K562 (cell line): ENCODE measurements around the gene POU4F1. TPM values are rescaled to one million over a fixed set of nuclear protein-coding genes. Genes with fewer than 3 reads are reported as not detected.

Source experiments
- ATAC-seq: fragments of 200-7000 bp; cut with Tn5 transposase; 3 replicates; pipeline ENCODE4 v1.9.1; 2020; ENCODE audit warnings: moderate library complexity
- BruUV-seq: library from RNA; stranded (reverse); fragments of 400-500 nt; replicated peaks from 2 replicates; lab custom pipeline; 2021; lab: Mats Ljungman, UMichigan
- CTCF ChIA-PET: fragments of 300-600 bp; formaldehyde crosslinking; extraction: SDS; loops from one replicate; lab custom pipeline; 2021; ENCODE audit warnings: low intra/inter-chr PET ratio; lab: Yijun Ruan, JAX
- POLR2A ChIA-PET: fragments of 300-600, 350-650 bp; sonication (Branson Sonifier 250); formaldehyde crosslinking; extraction: SDS; loops from one replicate; lab custom pipeline; 2021; ENCODE audit warnings: antibody characterized with exemption, inconsistent platforms; lab: Yijun Ruan, JAX
- DNase-seq, 4 experiments: peaks; one replicate each; pipeline versions ENCODE4 v3.0.0 to v3.0.0-alpha.2; 2011 to 2018; ENCODE audit warnings: low spot score in 3 of 4, mixed read lengths in 3 of 4; ENCODE audit errors: extremely low read depth in 1 of 4
- FAIRE-seq: peaks from 2 replicates; lab custom pipeline; 2011; peaks lifted over from hg19 to GRCh38; lab: Jason Lieb, UNC
- H2AFZ ChIP-seq: 2 replicates; pipeline ENCODE4 v1.6.0; 2011; ENCODE audit warnings: low read depth, low read length, control low read depth, inconsistent platforms
- H3K27ac ChIP-seq: fragments of 200-600 bp; 3 replicates; pipeline ENCODE4 v1.8.0; 2011; ENCODE audit warnings: low read depth, mild to moderate bottlenecking, control low read depth, inconsistent platforms, low read length, moderate library complexity, mixed read lengths; ENCODE audit errors: extremely low read depth
- H3K27me3 ChIP-seq, 2 experiments: fragments of 300-600 bp in 1 of 2; 2 replicates in 1 of 2; 3 replicates in 1 of 2; pipeline versions ENCODE4 v1.6.0 to v1.8.0; 2011; ENCODE audit warnings: inconsistent platforms in 2 of 2, low read length in 2 of 2, mild to moderate bottlenecking in 1 of 2, mixed read lengths in 1 of 2, moderate library complexity in 1 of 2; ENCODE audit not compliant: control insufficient read depth in 2 of 2, insufficient read depth in 2 of 2
- H3K36me3 ChIP-seq: fragments of 300-600 bp; 3 replicates; pipeline ENCODE4 v1.8.0; 2011; ENCODE audit warnings: mild to moderate bottlenecking, low read length, inconsistent platforms; ENCODE audit not compliant: control insufficient read depth, insufficient read depth
- H3K4me1 ChIP-seq, 2 experiments: fragments of 200-600 bp in 1 of 2; replicated peaks in 1 of 2; 2 replicates in 1 of 2; 3 replicates in 1 of 2; pipeline versions ENCODE4 v1.5.1 to v1.8.0; 2011; ENCODE audit warnings: inconsistent platforms in 2 of 2, low read length in 2 of 2, mild to moderate bottlenecking in 1 of 2, mixed read lengths in 1 of 2, moderate library complexity in 1 of 2; ENCODE audit not compliant: control insufficient read depth in 2 of 2, insufficient read depth in 2 of 2
- H3K4me2 ChIP-seq: 2 replicates; pipeline ENCODE4 v1.6.1; 2011; ENCODE audit warnings: low read length, control low read depth, inconsistent platforms, mixed read lengths; ENCODE audit not compliant: insufficient read depth
- H3K4me3 ChIP-seq: fragments of 200-600 bp; sonication (generic), shearing (Covaris generic); 2 replicates; pipeline ENCODE4 v1.5.1; 2016; ENCODE audit warnings: control low read depth, inconsistent platforms
- H3K79me2 ChIP-seq: fragments of 200-600 bp; 3 replicates; pipeline ENCODE4 v1.8.0; 2011; ENCODE audit warnings: low read length, inconsistent platforms; ENCODE audit not compliant: control insufficient read depth, insufficient read depth
- H3K9ac ChIP-seq, 2 experiments: 2 replicates each; pipeline versions ENCODE4 v1.6.0 to v1.6.1; 2011; ENCODE audit warnings: low read depth in 2 of 2, low read length in 2 of 2, control low read depth in 1 of 2, inconsistent platforms in 1 of 2, mild to moderate bottlenecking in 1 of 2, mixed read lengths in 1 of 2; ENCODE audit not compliant: insufficient read depth in 1 of 2
- H3K9me1 ChIP-seq: one replicate; pipeline ENCODE4 v1.6.0; 2011; ENCODE audit warnings: inconsistent platforms, mild to moderate bottlenecking, low read length, moderate library complexity; ENCODE audit not compliant: control insufficient read depth, insufficient read depth
- H3K9me3 ChIP-seq: replicated peaks from 2 replicates; pipeline ENCODE4 v1.5.1; 2011; ENCODE audit warnings: low read depth, low read length, inconsistent platforms; ENCODE audit not compliant: control insufficient read depth, insufficient read depth
- H4K20me1 ChIP-seq: replicated peaks from 2 replicates; pipeline ENCODE4 v1.6.1; 2011; ENCODE audit warnings: low read length, inconsistent platforms, mixed read lengths; ENCODE audit not compliant: control insufficient read depth, insufficient read depth
- NR3C1 ChIP-seq: sonication (generic); formaldehyde crosslinking; IDR thresholded peaks from 2 replicates; pipeline ENCODE4 v1.8.1; 2022; ENCODE audit warnings: missing genetic modification reagents
- PML ChIP-seq: IDR thresholded peaks from 2 replicates; pipeline ENCODE4 v1.6.1; 2012; ENCODE audit warnings: low read length, inconsistent platforms
- TAF9B ChIP-seq: fragments of 450-650 bp; IDR thresholded peaks from 2 replicates; pipeline ENCODE4 v1.6.1; 2018; ENCODE audit warnings: mild to moderate bottlenecking; ENCODE audit not compliant: partially characterized antibody
- ZKSCAN1 ChIP-seq: fragments of 150-350 bp; IDR thresholded peaks from 2 replicates; pipeline ENCODE4 v1.6.1; 2016; ENCODE audit warnings: low read depth, low read length
- ZNF253 ChIP-seq: fragments of 250-450 bp; sonication (Bioruptor Pico); conservative IDR thresholded peaks from 2 replicates; pipeline ENCODE4 v1.6.1; 2021; ENCODE audit warnings: mild to moderate bottlenecking
- ZNF41 ChIP-seq: fragments of 250-450 bp; sonication (Bioruptor Pico); conservative IDR thresholded peaks from 2 replicates; pipeline ENCODE4 v1.4.0; 2020; ENCODE audit warnings: mild to moderate bottlenecking
- ZNF79 ChIP-seq: fragments of 250-450 bp; sonication (Bioruptor Pico); IDR thresholded peaks from 2 replicates; pipeline ENCODE4 v1.4.0; 2020; ENCODE audit warnings: low read depth, mild to moderate bottlenecking, moderate library complexity
- WGBS: fragments of 100-300 bp; shearing (Covaris generic); methylation state at CpG from one replicate; pipeline ENCODE4 v1.1.6; 2016; ENCODE audit warnings: low coverage, mixed read lengths; ENCODE audit not compliant: insufficient coverage; ENCODE audit errors: missing lambda C conversion rate; 5-methylcytosine and 5-hydroxymethylcytosine counted together
- in situ Hi-C: fragments of 300-500 bp; cut with MboI; formaldehyde crosslinking; loops from 4 replicates; pipeline ENCODE4 v1.15.0; 2018; ENCODE audit warnings: inconsistent platforms, mixed read lengths
- intact Hi-C: fragments of 100-400 bp; cut with micrococcal nuclease; formaldehyde crosslinking; loops from 2 replicates; pipeline ENCODE4 v1.14.2; 2022
- polyA plus RNA-seq, 8 experiments: library from polyadenylated mRNA; depleted of rRNA in 4 of 8; stranded (reverse) in 5 of 8; unstranded in 3 of 8; fragments of >200 nt; fragmentation: Nextera tagmentation in 2 of 8; fragmentation: Illumina TruSeq in 1 of 8; extraction: Ambion mirVana in 2 of 8; extraction: Trizol in 1 of 8; gene quantifications; 2 replicates each; pipeline versions ENCODE4 v1.2.1 to v1.2.3, GENCODE V29; 2011 to 2014; ENCODE audit warnings: inconsistent platforms in 1 of 8, missing spikeins in 1 of 8
- total RNA-seq, 7 experiments: library from RNA; depleted of rRNA in 6 of 7; stranded (reverse); fragments of >200 nt in 6 of 7; fragmentation: Illumina TruSeq in 2 of 7; extraction: Trizol in 2 of 7; gene quantifications; 2 replicates each; pipeline versions ENCODE4 v1.2.1 to v1.2.3, GENCODE V29; 2011 to 2021; ENCODE audit warnings: low replicate concordance in 1 of 7
- TF ChIP-seq, protein P1 (sequence below): sonication (generic); IDR thresholded peaks from 2 replicates; pipeline ENCODE4 v1.6.1; 2016
- TF ChIP-seq, protein P2 (sequence below): fragments of 450-650 bp; IDR thresholded peaks from 2 replicates; pipeline ENCODE4 v1.6.1; 2014; ENCODE audit warnings: low read depth, mild to moderate bottlenecking, moderate library complexity, borderline replicate concordance
- TF ChIP-seq, protein P3 (sequence below): fragments of 450-650 bp; formaldehyde crosslinking; IDR thresholded peaks from 2 replicates; pipeline ENCODE4 v1.4.0; 2022; ENCODE audit warnings: missing genetic modification characterization
- TF ChIP-seq, protein P4 (sequence below): fragments of 250-450 bp; sonication (Bioruptor Pico); IDR thresholded peaks from 2 replicates; pipeline ENCODE4 v1.5.1; 2021; ENCODE audit warnings: mild to moderate bottlenecking

POU4F1 gene
- total and polyA plus RNA-seq, 9 of the 15 experiments (the other 6 are each of a cell fraction or from before 2014, with no cell fraction given) = 0.61 to 2.8 (median 1.5) TPM

DNA sequence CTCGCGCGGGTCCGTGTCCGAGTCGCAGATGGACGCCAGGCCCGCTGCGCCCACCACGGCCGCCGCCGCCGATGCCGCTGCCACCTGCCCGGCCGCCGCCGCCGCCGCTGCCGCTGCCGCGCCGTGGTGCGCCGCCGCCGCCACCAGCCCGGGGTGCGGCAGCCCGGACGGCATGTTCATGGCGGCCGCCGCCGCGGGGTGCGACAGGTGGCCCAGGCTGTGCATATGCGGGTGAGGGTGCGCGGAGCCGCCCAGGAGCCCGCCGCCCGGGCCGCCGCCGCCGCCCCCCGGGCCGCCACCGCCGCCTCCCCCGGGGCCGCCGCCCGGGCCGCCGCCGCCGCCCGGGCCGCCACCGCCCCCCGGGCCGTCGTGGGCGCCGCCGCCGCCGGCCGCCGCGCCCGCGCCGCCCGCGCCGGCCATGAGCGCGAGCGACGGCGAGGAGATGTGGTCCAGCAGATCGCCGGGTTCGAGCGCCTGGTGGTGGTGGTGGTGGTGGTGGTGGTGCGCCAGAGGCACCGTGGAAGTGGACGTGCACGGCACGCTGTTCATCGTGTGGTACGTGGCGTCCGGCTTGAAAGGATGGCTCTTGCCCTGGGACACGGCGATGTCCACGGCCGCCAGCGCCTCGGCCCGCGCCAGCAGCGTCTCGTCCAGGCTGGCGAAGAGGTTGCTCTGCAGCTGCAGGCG, 1.3 kb downstream of the POU4F1 start:
- H3K27ac ChIP-seq = no peak overlapping the region
- peaks cover 7 to 16% of the 10 kb centered on the region in 2 experiments; a peak in 3 of 5 replicates for H3K4me1 ChIP-seq
- H3K9ac ChIP-seq = no peak overlapping the region
- no peaks in the 10 kb centered on the region for H3K36me3 ChIP-seq
- in situ Hi-C loops (no loop called here), intact Hi-C loops (no loop called here)
- H3K4me2 ChIP-seq = no peak overlapping the region
- H3K4me3 ChIP-seq = no peak overlapping the region
- BruUV-seq = no TSS peak
- CTCF ChIA-PET = no interaction called here
- TF ChIP-seq, protein P1, sequence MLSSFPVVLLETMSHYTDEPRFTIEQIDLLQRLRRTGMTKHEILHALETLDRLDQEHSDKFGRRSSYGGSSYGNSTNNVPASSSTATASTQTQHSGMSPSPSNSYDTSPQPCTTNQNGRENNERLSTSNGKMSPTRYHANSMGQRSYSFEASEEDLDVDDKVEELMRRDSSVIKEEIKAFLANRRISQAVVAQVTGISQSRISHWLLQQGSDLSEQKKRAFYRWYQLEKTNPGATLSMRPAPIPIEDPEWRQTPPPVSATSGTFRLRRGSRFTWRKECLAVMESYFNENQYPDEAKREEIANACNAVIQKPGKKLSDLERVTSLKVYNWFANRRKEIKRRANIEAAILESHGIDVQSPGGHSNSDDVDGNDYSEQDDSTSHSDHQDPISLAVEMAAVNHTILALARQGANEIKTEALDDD = no peak
- TF ChIP-seq, protein P2, sequence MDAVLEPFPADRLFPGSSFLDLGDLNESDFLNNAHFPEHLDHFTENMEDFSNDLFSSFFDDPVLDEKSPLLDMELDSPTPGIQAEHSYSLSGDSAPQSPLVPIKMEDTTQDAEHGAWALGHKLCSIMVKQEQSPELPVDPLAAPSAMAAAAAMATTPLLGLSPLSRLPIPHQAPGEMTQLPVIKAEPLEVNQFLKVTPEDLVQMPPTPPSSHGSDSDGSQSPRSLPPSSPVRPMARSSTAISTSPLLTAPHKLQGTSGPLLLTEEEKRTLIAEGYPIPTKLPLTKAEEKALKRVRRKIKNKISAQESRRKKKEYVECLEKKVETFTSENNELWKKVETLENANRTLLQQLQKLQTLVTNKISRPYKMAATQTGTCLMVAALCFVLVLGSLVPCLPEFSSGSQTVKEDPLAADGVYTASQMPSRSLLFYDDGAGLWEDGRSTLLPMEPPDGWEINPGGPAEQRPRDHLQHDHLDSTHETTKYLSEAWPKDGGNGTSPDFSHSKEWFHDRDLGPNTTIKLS = no peak
- no peak for TF ChIP-seq ZKSCAN1
- TF ChIP-seq, protein P3, sequence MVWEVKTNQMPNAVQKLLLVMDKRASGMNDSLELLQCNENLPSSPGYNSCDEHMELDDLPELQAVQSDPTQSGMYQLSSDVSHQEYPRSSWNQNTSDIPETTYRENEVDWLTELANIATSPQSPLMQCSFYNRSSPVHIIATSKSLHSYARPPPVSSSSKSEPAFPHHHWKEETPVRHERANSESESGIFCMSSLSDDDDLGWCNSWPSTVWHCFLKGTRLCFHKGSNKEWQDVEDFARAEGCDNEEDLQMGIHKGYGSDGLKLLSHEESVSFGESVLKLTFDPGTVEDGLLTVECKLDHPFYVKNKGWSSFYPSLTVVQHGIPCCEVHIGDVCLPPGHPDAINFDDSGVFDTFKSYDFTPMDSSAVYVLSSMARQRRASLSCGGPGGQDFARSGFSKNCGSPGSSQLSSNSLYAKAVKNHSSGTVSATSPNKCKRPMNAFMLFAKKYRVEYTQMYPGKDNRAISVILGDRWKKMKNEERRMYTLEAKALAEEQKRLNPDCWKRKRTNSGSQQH (CRISPR knock-in tag) = no peak
- TF ChIP-seq, protein P4, sequence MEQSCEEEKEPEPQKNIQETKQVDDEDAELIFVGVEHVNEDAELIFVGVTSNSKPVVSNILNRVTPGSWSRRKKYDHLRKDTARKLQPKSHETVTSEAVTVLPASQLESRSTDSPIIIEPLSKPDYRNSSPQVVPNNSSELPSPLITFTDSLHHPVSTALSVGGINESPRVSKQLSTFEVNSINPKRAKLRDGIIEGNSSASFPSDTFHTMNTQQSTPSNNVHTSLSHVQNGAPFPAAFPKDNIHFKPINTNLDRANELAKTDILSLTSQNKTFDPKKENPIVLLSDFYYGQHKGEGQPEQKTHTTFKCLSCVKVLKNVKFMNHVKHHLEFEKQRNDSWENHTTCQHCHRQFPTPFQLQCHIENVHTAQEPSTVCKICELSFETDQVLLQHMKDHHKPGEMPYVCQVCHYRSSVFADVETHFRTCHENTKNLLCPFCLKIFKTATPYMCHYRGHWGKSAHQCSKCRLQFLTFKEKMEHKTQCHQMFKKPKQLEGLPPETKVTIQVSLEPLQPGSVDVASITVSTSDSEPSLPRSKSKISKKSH (CRISPR knock-in tag) = no peak
- no peak for TF ChIP-seq ZNF41 (CRISPR knock-in tag)
- TF ChIP-seq NR3C1 (CRISPR knock-in tag) = no peak
- no peak for TF ChIP-seq PML
- no peak for TF ChIP-seq ZNF79 (CRISPR knock-in tag)
- TF ChIP-seq ZNF253 (CRISPR knock-in tag) = no peak
- no peak for TF ChIP-seq TAF9B
- FAIRE-seq = no peak
- no peak for ATAC-seq
- H3K9me1 ChIP-seq = no peaks in the 10 kb centered on the region
- no peaks in the 10 kb centered on the region for H4K20me1 ChIP-seq
- no peaks in the 10 kb centered on the region; a peak in 1 of 5 replicates for H3K27me3 ChIP-seq
- no peaks in the 10 kb centered on the region for H3K79me2 ChIP-seq
- WGBS = no CpG with 5 or more reads among the region's 112 CpGs
- H2AFZ ChIP-seq = no peak overlapping the region
- no peak for DNase-seq
- no peaks in the 10 kb centered on the region for H3K9me3 ChIP-seq
- POLR2A ChIA-PET = no interaction called here
